ENCODE measurements around the gene TTC36. TPM values are rescaled to one million over a fixed set of nuclear protein-coding genes. Genes with fewer than 3 reads are reported as not detected.

The TTC36 gene
- total and polyA plus RNA-seq, 2 of the 13 experiments (the other 11 are each of a cell fraction or from before 2014, with no cell fraction given) = 0.13 to 0.40 TPM

DNA sequence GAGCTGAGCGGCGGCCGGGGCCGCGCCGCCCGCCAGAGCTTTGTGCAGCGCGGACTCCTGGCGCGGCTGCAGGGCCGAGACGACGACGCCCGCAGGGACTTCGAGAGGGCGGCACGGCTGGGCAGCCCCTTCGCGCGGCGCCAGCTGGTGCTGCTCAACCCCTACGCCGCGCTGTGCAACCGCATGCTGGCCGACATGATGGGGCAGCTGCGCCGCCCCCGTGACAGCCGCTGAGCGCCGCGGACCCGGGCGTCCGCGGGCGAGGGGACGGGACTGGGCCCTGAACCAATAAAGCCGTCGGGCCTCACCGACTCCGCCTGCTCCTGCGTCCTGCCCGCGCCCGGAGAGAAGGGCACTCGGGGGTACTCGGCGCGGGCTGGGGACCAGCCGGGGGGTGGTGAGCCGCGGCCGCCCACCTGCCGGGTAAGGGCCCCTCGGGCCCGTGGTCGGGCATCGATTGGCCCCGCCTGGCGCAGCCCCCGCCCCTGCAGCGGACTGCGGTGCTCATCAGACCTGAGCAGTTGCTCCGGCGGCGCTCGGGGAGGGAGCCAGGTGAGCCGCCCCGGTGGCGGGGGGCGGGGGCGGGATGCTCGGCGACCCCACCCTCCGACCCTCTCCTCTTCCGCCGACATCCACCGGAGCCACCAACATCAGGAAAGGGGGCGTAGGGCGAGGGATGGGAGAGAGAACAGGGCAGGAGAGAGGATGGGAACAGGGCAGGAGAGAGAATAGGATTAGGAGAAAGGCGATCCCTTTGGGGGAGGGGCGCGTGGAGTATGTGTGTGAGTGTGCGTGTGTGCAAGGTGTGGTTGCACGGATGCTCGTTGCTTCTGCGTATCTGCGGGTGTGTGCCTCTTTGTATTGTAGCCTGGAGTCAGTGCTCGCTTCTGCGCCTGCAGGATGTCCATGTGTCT is 3.7 kb downstream of the TTC36 start, which contains the start of gene TMEM25 (continued):
- TF ChIP-seq, protein P1, sequence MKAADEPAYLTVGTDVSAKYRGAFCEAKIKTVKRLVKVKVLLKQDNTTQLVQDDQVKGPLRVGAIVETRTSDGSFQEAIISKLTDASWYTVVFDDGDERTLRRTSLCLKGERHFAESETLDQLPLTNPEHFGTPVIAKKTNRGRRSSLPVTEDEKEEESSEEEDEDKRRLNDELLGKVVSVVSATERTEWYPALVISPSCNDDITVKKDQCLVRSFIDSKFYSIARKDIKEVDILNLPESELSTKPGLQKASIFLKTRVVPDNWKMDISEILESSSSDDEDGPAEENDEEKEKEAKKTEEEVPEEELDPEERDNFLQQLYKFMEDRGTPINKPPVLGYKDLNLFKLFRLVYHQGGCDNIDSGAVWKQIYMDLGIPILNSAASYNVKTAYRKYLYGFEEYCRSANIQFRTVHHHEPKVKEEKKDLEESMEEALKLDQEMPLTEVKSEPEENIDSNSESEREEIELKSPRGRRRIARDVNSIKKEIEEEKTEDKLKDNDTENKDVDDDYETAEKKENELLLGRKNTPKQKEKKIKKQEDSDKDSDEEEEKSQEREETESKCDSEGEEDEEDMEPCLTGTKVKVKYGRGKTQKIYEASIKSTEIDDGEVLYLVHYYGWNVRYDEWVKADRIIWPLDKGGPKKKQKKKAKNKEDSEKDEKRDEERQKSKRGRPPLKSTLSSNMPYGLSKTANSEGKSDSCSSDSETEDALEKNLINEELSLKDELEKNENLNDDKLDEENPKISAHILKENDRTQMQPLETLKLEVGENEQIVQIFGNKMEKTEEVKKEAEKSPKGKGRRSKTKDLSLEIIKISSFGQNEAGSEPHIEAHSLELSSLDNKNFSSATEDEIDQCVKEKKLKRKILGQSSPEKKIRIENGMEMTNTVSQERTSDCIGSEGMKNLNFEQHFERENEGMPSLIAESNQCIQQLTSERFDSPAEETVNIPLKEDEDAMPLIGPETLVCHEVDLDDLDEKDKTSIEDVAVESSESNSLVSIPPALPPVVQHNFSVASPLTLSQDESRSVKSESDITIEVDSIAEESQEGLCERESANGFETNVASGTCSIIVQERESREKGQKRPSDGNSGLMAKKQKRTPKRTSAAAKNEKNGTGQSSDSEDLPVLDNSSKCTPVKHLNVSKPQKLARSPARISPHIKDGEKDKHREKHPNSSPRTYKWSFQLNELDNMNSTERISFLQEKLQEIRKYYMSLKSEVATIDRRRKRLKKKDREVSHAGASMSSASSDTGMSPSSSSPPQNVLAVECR (CRISPR knock-in tag; IDR thresholded peaks at IDR 0.05; ENCODE audit: borderline replicate concordance) = peak; percentile 81; the same call in 1 of the 2 replicates
- TF ChIP-seq ZFX (CRISPR knock-in tag; IDR thresholded peaks at IDR 0.05; ENCODE audit: low read depth) = peak; percentile 90
- no peak for TF ChIP-seq CENPBD1 (CRISPR knock-in tag; IDR thresholded peaks at IDR 0.05; ENCODE audit: borderline replicate concordance, low read depth)
- TF ChIP-seq, protein P2, sequence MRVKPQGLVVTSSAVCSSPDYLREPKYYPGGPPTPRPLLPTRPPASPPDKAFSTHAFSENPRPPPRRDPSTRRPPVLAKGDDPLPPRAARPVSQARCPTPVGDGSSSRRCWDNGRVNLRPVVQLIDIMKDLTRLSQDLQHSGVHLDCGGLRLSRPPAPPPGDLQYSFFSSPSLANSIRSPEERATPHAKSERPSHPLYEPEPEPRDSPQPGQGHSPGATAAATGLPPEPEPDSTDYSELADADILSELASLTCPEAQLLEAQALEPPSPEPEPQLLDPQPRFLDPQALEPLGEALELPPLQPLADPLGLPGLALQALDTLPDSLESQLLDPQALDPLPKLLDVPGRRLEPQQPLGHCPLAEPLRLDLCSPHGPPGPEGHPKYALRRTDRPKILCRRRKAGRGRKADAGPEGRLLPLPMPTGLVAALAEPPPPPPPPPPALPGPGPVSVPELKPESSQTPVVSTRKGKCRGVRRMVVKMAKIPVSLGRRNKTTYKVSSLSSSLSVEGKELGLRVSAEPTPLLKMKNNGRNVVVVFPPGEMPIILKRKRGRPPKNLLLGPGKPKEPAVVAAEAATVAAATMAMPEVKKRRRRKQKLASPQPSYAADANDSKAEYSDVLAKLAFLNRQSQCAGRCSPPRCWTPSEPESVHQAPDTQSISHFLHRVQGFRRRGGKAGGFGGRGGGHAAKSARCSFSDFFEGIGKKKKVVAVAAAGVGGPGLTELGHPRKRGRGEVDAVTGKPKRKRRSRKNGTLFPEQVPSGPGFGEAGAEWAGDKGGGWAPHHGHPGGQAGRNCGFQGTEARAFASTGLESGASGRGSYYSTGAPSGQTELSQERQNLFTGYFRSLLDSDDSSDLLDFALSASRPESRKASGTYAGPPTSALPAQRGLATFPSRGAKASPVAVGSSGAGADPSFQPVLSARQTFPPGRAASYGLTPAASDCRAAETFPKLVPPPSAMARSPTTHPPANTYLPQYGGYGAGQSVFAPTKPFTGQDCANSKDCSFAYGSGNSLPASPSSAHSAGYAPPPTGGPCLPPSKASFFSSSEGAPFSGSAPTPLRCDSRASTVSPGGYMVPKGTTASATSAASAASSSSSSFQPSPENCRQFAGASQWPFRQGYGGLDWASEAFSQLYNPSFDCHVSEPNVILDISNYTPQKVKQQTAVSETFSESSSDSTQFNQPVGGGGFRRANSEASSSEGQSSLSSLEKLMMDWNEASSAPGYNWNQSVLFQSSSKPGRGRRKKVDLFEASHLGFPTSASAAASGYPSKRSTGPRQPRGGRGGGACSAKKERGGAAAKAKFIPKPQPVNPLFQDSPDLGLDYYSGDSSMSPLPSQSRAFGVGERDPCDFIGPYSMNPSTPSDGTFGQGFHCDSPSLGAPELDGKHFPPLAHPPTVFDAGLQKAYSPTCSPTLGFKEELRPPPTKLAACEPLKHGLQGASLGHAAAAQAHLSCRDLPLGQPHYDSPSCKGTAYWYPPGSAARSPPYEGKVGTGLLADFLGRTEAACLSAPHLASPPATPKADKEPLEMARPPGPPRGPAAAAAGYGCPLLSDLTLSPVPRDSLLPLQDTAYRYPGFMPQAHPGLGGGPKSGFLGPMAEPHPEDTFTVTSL (CRISPR knock-in tag; IDR thresholded peaks at IDR 0.05; ENCODE audit: borderline replicate concordance) = no peak
- peak; percentile 58 for TF ChIP-seq ZNF350 (CRISPR knock-in tag; IDR thresholded peaks at IDR 0.05; ENCODE audit: borderline replicate concordance, low read depth)
- peak; percentile 89 for TF ChIP-seq KLF6 (CRISPR knock-in tag; IDR thresholded peaks at IDR 0.05)
- TF ChIP-seq, protein P3, sequence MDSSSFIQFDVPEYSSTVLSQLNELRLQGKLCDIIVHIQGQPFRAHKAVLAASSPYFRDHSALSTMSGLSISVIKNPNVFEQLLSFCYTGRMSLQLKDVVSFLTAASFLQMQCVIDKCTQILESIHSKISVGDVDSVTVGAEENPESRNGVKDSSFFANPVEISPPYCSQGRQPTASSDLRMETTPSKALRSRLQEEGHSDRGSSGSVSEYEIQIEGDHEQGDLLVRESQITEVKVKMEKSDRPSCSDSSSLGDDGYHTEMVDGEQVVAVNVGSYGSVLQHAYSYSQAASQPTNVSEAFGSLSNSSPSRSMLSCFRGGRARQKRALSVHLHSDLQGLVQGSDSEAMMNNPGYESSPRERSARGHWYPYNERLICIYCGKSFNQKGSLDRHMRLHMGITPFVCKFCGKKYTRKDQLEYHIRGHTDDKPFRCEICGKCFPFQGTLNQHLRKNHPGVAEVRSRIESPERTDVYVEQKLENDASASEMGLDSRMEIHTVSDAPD (CRISPR knock-in tag; IDR thresholded peaks at IDR 0.05) = no peak
- 0 out of 2 replicates have a peak, but pooled peaks have one; percentile 63 for TF ChIP-seq ZBTB44 (CRISPR knock-in tag; IDR thresholded peaks at IDR 0.05)
- TF ChIP-seq HCFC1 (IDR thresholded peaks at IDR 0.05; ENCODE audit: low read depth, low read length) = peak; percentile 13; the same call in 1 of the 2 replicates
- peak; percentile 78 for TF ChIP-seq KDM5A (IDR thresholded peaks at IDR 0.05; ENCODE audit: borderline replicate concordance, low read length)

Data from HepG2 (cell line).